ENCODE results near the gene RDH5.

The RDH5 gene

DNA sequence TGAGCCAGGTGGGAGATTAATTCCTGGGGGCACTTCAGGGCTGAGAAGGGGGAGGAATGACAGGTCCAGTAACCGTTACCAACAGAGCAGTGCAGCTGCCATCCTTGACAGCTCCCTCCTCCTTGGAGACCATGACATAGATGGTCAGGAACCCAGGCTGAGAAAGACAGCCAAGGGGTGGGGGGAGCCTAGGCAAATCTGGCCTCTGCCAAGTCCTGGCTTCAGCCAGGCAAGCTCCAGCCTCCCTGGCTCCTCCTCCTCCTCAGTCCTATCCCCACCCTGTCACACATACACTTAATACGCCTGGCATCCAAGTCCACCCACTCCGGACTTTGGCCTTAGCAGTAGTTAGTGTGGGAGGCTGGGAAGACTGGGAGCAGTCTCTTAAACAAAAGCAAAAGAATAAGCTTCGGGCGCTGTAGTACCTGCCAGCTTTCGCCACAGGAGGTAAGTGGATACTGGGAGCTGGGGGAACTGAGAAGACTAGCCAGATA is at the start of gene RDH5:
TSS of gene RDH5 (plus strand) at position 323 of the 494 bp plus-strand sequence. CDS start 792 bp downstream, outside the sequence.
- DNase-seq (ENCODE audit: low read depth) = no peak

DNA sequence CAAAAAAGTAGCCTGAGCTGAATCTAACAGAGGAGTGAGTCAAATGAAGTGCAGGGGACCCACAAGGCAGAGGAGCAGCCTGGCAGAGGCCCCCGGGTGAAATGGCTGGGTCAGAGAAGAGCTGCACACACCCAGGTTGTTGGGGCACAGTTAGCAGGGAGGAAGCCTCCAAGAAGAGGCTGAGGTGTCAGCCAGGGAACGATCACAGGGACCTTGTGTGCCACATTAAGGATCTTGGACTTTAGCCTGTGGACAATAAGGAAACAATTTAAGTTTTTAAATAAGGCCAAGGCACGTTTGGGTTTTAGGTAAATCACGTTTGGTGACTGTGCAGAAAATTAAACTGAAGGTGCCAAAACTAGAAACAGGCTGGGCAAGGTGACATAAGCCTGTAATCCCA is 48.4 kb upstream of the RDH5 start:
- DNase-seq (ENCODE audit: low read depth) = no peak

DNA sequence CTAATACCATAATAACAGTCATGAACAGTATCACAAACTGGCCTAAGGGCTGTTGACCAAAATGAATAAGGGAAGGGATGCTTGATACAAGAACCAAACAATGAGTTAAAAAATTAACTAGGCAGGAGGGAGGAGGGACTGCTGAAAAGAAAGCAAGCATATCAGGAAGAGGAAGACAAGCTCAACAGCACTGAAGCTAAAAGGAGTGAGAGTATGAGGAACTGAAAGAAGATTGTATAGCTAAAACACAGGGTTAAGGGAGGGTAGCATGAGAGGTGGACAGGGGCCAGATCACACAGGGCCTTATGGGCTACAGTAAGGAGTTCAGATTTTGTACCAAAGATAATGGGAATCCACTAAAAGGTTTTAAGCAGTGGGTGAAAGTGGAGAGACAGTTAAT is 46.6 kb upstream of the RDH5 start:
- DNase-seq (ENCODE audit: low read depth) = no peak

- no peak for DNase-seq (ENCODE audit: low read depth)
Measured at GRCh38 chr12:55675666-55676065, 44.5 kb upstream of the RDH5 start.

DNA sequence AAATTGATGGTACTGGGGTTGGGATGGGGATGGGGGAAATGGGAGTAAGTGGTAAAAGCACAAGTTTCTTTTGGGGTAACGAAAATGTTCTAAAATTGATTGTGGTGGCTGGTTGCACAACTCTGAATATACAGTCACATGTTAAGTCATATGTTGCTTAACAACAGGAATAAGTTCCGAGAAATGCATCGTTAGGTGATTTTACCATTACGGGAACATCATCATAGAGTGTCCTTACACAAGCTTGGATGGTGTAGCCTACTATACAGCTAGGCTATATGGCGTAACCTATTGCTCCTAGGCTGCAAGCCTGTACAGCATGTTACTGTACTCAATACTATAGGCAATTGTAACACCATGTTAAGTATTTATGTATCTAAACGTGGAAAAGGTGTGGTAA is 43.5 kb upstream of the RDH5 start:
- DNase-seq (ENCODE audit: low read depth) = no peak

- no peak for DNase-seq (ENCODE audit: low read depth)
Measured at GRCh38 chr12:55679691-55680090, 40.5 kb upstream of the RDH5 start.

DNA sequence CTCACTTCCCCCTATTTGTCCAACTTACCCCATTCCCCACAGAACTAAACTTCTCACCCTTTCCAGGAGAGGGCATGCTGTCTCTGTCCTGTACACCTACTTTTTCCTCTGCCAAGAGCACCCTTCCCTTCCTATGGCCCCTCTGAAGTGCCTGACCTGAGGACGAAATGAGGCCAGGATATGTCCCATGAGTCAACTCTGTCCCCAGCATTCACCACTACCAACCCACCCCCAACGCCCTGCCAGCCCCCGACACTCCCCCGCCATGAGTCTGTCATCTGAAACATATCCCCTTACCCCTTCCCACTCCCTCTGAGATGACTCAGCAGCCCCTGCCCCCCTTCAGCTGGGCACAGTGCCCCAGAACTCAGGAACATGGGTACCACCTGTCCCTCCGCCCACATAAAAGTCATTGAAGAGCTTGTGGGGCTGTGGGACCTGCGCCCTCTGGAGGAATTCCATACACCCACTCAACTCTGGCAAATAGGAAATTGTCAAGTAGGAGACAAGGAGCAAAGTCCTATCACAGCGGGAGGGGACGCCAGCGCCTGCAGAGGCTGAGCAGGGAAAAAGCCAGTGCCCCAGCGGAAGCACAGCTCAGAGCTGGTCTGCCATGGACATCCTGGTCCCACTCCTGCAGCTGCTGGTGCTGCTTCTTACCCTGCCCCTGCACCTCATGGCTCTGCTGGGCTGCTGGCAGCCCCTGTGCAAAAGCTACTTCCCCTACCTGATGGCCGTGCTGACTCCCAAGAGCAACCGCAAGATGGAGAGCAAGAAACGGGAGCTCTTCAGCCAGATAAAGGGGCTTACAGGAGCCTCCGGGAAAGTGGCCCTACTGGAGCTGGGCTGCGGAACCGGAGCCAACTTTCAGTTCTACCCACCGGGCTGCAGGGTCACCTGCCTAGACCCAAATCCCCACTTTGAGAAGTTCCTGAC is 38.8 kb upstream of the RDH5 start:
- DNase-seq (ENCODE audit: low read depth) = no peak

- DNase-seq (ENCODE audit: low read depth) = no peak
Measured at GRCh38 chr12:55682087-55682796, 38.0 kb upstream of the RDH5 start.

- DNase-seq (ENCODE audit: low read depth) = no peak
Measured at GRCh38 chr12:55683676-55684075, 36.5 kb upstream of the RDH5 start.

GRCh38 chr12:55684761-55685370 is 35.3 kb upstream of the RDH5 start:
- no peak for DNase-seq (ENCODE audit: low read depth)

DNA sequence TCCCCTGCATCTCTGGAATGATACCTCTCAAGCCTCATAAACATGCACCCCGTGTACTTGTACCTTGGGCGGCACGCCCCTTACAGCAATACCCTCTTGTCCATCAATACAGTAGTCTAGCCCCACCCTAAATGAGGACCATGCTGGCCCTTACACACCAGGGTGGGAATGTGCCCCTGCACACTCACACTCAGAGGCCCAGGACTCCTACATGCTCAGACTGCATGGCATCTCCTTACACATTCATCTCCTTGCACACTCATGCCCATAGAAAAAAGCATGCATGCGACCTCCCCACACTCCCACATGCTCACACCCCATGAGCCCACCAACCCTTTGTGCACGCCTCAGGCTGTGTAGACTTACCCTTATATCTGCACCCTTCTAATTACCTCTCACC is 34.5 kb upstream of the RDH5 start:
- DNase-seq (ENCODE audit: low read depth) = no peak

DNA sequence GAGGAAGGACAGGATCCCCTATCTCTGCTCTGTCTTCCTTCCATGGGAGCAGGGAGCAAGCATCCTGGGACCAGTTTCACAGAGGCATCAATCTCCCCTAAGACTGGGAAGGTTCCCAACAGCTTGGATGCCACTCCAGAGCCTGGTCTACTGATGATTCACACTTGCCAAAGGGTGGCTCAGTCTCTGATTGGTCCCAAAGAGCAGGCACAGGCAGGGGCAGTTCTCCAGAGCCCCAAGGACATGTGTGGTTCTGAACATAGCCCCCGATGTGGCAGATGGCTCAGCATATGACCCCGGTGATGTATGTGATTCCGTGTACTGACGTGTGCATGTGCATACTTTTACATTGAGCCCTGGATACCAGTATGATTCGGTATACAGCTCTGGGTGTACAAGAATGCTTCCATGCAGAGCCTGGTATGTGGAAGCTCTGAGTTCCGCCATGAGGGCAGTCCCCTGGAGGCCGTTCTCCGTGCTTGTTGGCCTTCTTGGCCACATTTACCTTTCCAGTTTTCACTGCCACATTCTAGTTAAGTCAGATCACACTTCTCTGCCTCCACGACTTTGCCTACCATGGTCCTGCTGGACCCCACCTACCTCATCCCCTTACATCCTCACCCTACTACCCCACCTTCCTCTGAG is 33.7 kb upstream of the RDH5 start:
- no peak for DNase-seq (ENCODE audit: low read depth)

DNA sequence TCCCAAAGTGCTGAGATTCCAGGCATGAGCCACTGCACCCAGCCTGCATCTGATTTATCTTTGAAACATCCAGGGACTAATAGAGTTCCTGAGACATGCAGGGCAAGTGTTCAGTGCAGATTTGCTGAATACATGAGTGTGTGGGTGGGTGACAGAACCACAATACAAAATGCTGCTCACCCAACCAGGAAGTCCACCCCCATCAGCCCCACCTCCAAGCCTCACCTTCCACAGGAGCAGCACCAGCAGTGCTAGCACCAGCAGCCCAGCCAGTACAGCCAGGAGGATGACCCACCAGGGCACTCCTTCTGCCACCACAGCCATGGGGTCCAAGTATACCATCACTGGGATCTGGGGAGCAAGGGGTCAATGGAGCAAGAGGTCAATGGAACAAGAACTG is 32.4 kb upstream of the RDH5 start:
- DNase-seq (ENCODE audit: low read depth) = peak; percentile 26

DNA sequence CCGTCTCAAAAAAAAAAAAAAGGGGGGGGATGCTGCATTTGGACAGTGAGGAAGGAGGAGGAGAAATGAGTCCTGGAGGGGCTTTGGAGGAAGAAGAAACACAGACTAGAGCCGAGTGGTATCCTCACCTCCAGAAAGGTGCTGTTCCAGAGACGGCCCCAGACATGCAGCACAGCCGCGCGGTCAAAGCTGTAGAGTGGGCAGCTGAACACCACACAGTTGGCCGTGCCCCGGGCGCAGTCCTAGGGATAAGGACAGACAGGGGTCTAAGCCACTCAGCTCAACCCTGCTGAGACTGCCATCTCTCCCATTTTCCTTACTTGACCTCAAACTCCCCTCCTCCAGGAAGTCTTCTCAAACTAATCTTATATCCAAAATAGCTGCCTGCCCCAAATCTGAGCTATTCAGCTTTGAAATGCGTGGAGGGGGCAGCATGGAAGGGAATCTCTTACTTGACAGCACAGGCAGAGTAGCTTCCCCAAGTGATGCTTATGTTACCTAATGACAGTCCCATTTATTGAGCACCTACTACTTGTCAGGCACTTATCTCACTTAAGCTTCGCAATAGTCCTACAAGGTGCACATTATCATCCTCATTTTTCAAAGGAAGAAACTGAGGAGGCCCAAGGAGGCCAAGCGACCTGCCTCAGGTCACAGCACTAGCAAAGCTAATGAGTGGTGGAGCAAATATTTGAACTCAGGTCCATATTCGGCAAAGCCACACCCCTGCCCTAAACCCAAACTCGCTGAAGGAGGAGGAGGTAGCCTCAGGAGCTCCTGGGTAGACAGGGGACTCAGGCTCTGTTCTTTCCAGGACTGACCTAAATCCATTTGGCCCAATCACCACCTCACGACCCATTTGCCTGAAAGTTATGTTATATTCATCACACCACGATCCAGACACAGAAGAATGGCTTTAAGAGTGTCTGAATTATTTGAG is 31.2 kb upstream of the RDH5 start:
- no peak for DNase-seq (ENCODE audit: low read depth)

GRCh38 chr12:55692631-55693322 is 27.4 kb upstream of the RDH5 start:
- DNase-seq (ENCODE audit: low read depth) = no peak

GRCh38 chr12:55693323-55694187 is 26.6 kb upstream of the RDH5 start:
- DNase-seq (ENCODE audit: low read depth) = no peak

- DNase-seq (ENCODE audit: low read depth) = no peak
Measured at GRCh38 chr12:55694188-55694515, 26.0 kb upstream of the RDH5 start.

DNA sequence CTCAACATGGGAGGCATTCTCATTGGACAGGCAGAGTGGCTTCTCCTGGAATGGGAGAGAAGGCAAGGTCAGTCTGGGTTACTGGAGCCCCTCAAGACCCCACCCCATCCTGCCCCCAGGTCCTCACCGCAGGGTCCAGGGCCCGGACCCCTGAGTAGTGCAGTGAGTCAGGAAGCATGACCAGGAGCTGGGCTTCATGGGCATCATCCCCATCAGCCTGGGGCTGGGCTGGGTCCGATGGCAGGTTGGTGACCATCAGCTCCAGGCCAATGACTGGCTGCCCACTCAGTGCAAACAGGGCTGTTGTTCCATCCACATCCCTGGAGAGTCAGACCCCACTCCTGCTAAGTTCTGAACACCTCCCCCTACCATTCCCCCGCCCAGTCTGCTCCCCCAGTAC is 25.5 kb upstream of the RDH5 start:
- DNase-seq (ENCODE audit: low read depth) = no peak

DNA sequence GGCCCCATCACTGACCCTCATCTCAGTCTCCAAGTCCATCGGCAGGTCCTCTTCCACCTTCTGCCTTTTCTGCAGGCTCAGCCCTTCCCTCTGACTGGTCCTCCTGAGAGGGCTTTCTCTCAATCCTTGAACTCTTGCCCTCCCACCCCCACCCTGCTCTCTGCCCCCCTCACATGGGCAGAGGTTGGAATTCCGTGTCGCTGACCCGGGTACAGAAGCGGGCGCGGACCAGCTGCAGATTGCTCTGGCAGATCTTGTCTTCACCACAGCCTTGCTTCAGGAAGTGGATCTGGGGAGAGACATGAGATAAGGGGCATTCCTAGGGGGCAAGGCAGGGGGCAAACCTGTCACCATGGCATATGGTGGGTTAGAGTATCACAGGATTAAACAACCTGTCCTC is 24.8 kb upstream of the RDH5 start:
- no peak for DNase-seq (ENCODE audit: low read depth)

GRCh38 chr12:55696141-55696540 is 24.1 kb upstream of the RDH5 start:
- no peak for DNase-seq (ENCODE audit: low read depth)

All from activated T-cell treated with anti-CD3 and anti-CD28 coated beads for 48 hours (primary cell).